Measurements from ENCODE around the gene DHRS12.
"Not testable (repeated sequence)": the region's sequence is repeated elsewhere in the genome, so short reads cannot be mapped to it uniquely, and the experiment has no call there.

Gene DHRS12

GRCh38 chr13:51827254-51827653 is 23.3 kb upstream of the DHRS12 start:
- DNase-seq (ENCODE audit: low read depth in 2 of 2): no peak

- no peak for DNase-seq (ENCODE audit: low read depth in 2 of 2)
Measured at GRCh38 chr13:51826606-51827005, 22.6 kb upstream of the DHRS12 start.

- no peak for DNase-seq (ENCODE audit: low read depth in 2 of 2)
Measured at GRCh38 chr13:51825681-51826254, 21.8 kb upstream of the DHRS12 start.

GRCh38 chr13:51825165-51825592 is 21.2 kb upstream of the DHRS12 start:
- no peak for DNase-seq (ENCODE audit: low read depth in 2 of 2)

- not testable (repeated sequence) for DNase-seq (ENCODE audit: low read depth in 2 of 2)
Measured at GRCh38 chr13:51824712-51825111, 20.7 kb upstream of the DHRS12 start.

GRCh38 chr13:51823863-51824262 is 19.9 kb upstream of the DHRS12 start:
- no peak for DNase-seq (ENCODE audit: low read depth in 2 of 2)

- no peak for DNase-seq (ENCODE audit: low read depth in 2 of 2)
Measured at GRCh38 chr13:51823359-51823758, 19.4 kb upstream of the DHRS12 start.

- no peak for DNase-seq (ENCODE audit: low read depth in 2 of 2)
Measured at GRCh38 chr13:51822106-51822815, 18.3 kb upstream of the DHRS12 start.

- DNase-seq (ENCODE audit: low read depth in 2 of 2): no peak
Measured at GRCh38 chr13:51821606-51822005, 17.6 kb upstream of the DHRS12 start.

- DNase-seq (ENCODE audit: low read depth in 2 of 2): no peak
Measured at GRCh38 chr13:51820016-51820597, 16.1 kb upstream of the DHRS12 start.

- no peak for DNase-seq (ENCODE audit: low read depth in 2 of 2)
Measured at GRCh38 chr13:51819544-51819943, 15.6 kb upstream of the DHRS12 start.

- DNase-seq (ENCODE audit: low read depth in 2 of 2): no peak
Measured at GRCh38 chr13:51818781-51819511, 15.0 kb upstream of the DHRS12 start.

- DNase-seq (ENCODE audit: low read depth in 2 of 2): no peak
Measured at GRCh38 chr13:51818276-51818675, 14.3 kb upstream of the DHRS12 start.

GRCh38 chr13:51817717-51818116 is 13.8 kb upstream of the DHRS12 start:
- no peak for DNase-seq (ENCODE audit: low read depth in 2 of 2)

- DNase-seq (ENCODE audit: low read depth in 2 of 2): no peak
Measured at GRCh38 chr13:51816604-51817249, 12.8 kb upstream of the DHRS12 start.

- no peak for DNase-seq (ENCODE audit: low read depth in 2 of 2)
Measured at GRCh38 chr13:51815848-51816247, 11.9 kb upstream of the DHRS12 start.

GRCh38 chr13:51814825-51815650 is 11.1 kb upstream of the DHRS12 start:
- DNase-seq (ENCODE audit: low read depth in 2 of 2): peak in 1 of 2 experiments; percentile 13

GRCh38 chr13:51814071-51814470 is 10.1 kb upstream of the DHRS12 start:
- DNase-seq (ENCODE audit: low read depth in 2 of 2): no peak

GRCh38 chr13:51811920-51812451 is 8.0 kb upstream of the DHRS12 start:
- no peak for DNase-seq (ENCODE audit: low read depth in 2 of 2)

- DNase-seq (ENCODE audit: low read depth in 2 of 2): no peak
Measured at GRCh38 chr13:51811046-51811445, 7.1 kb upstream of the DHRS12 start.

GRCh38 chr13:51808811-51809210 is 4.8 kb upstream of the DHRS12 start:
- DNase-seq (ENCODE audit: low read depth in 2 of 2): no peak
